Calu3 (cell line): ENCODE measurements around the gene RNF207. TPM values are rescaled to one million over a fixed set of nuclear protein-coding genes. Genes with fewer than 3 reads are reported as not detected.

ENCODE experiments used
- BruUV-seq: library from RNA; stranded (reverse); fragments of 400-500 nt; replicated peaks from 2 replicates; lab custom pipeline; 2021; lab: Mats Ljungman, UMichigan
- CTCF ChIA-PET: fragments of 300-600 bp; sonication (Branson Sonifier 250); formaldehyde crosslinking; loops from one replicate; lab custom pipeline; 2022; ENCODE audit warnings: antibody characterized with exemption; lab: Charles Lee
- DNase-seq: peaks from one replicate; pipeline ENCODE4 v3.0.0; 2022
- H3K27ac Mint-ChIP-seq: one replicate; pipeline ENCODE4 v1.8.0; 2022; ENCODE audit warnings: mixed read lengths; ENCODE audit not compliant: unreplicated experiment
- H3K27me3 Mint-ChIP-seq: one replicate; pipeline ENCODE4 v1.8.0; 2022; ENCODE audit warnings: mixed read lengths; ENCODE audit not compliant: unreplicated experiment
- H3K36me3 Mint-ChIP-seq: one replicate; pipeline ENCODE4 v1.8.0; 2022; ENCODE audit warnings: mild to moderate bottlenecking, moderate library complexity, mixed read lengths; ENCODE audit not compliant: insufficient read depth, unreplicated experiment
- H3K4me1 Mint-ChIP-seq: one replicate; pipeline ENCODE4 v1.8.0; 2022; ENCODE audit warnings: mild to moderate bottlenecking, low read depth, mixed read lengths; ENCODE audit not compliant: unreplicated experiment
- H3K4me3 Mint-ChIP-seq: one replicate; pipeline ENCODE4 v1.8.0; 2022; ENCODE audit warnings: mild to moderate bottlenecking, low read depth, moderate library complexity, mixed read lengths; ENCODE audit not compliant: unreplicated experiment
- H3K9me3 Mint-ChIP-seq: one replicate; pipeline ENCODE4 v1.8.0; 2022; ENCODE audit warnings: low read depth, mixed read lengths; ENCODE audit not compliant: unreplicated experiment
- intact Hi-C: fragments of 100-400 bp; cut with micrococcal nuclease; formaldehyde crosslinking; loops from one replicate; pipeline ENCODE4 v1.10.0; 2022; ENCODE audit not compliant: unreplicated experiment
- total RNA-seq: library from RNA; stranded (reverse); gene quantifications from 2 replicates; pipeline ENCODE4 v1.2.3, GENCODE V29; 2022
- TF ChIP-seq, protein P1 (sequence below): fragments of 200-600 bp; IDR thresholded peaks from one replicate; pipeline ENCODE4 v1.8.0; 2022; ENCODE audit warnings: antibody characterized with exemption; ENCODE audit not compliant: unreplicated experiment

Gene RNF207
- total RNA-seq, 1 experiment from 2014 or later: 160 TPM

- no TSS peak for BruUV-seq
- Mint-ChIP-seq H3K4me1 (no peaks in the 10 kb centered on the region), H3K4me3 (no peak overlapping the region), H3K27ac (no peak overlapping the region), H3K9me3 (no peaks in the 10 kb centered on the region), H3K27me3 (no peaks in the 10 kb centered on the region), H3K36me3 (peaks cover 64% of the 10 kb centered on the region)
- TF ChIP-seq, protein P1, sequence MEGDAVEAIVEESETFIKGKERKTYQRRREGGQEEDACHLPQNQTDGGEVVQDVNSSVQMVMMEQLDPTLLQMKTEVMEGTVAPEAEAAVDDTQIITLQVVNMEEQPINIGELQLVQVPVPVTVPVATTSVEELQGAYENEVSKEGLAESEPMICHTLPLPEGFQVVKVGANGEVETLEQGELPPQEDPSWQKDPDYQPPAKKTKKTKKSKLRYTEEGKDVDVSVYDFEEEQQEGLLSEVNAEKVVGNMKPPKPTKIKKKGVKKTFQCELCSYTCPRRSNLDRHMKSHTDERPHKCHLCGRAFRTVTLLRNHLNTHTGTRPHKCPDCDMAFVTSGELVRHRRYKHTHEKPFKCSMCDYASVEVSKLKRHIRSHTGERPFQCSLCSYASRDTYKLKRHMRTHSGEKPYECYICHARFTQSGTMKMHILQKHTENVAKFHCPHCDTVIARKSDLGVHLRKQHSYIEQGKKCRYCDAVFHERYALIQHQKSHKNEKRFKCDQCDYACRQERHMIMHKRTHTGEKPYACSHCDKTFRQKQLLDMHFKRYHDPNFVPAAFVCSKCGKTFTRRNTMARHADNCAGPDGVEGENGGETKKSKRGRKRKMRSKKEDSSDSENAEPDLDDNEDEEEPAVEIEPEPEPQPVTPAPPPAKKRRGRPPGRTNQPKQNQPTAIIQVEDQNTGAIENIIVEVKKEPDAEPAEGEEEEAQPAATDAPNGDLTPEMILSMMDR: no peak
- intact Hi-C loops: no loop called here
- no peak for DNase-seq
- CTCF ChIA-PET: interaction anchor here (0.7 kb wide), 1 partner anchor 57 kb away, joined by 3 read pairs; no protein-coding TSS in a partner anchor
Observed at GRCh38 chr1:6188466-6188865, 17.5 kb upstream of the RNF207 start.

- Mint-ChIP-seq H3K36me3 (peaks cover 66% of the 10 kb centered on the region), H3K9me3 (no peaks in the 10 kb centered on the region)
- CTCF ChIA-PET: interaction anchor here (0.8 kb wide), 1 partner anchor 13 kb away, joined by 5 read pairs; no protein-coding TSS in a partner anchor
Observed at GRCh38 chr1:6191968-6192367, 14.0 kb upstream of the RNF207 start.

DNA sequence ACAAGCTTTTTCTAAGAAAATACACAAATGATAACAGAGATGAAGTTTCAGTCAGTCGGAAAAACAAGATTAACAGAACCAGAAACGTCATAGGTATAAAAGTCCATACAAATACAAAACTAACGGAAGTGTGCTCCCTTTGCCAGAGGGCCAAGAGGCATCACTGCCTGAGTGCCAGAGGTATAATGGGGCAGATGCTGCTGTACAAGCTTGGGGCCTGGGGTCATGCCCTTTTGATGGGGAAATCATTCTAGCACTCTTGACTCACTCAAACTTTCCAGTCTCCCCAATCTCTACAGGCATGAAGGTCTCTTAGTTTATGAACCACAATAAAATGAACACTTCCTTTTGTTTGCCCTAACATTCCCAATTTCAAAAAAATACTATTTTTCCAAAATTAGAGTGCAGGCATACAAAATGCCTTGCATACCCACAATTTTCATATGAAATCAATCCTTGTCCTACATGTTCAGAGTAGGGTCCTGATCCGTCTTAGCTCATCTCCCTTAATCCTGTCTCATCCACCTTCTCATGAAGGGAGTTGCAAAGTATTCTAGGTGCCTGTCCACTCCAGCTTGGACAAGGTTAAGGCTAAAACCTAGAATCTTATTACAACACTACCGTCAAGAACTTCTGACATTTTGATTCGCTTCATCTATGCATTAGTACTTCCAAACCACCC, 8.0 kb upstream of the RNF207 start:
- intact Hi-C loops: no loop called here
- Mint-ChIP-seq H3K9me3 (no peaks in the 10 kb centered on the region), H3K4me3 (peak overlapping the region; percentile 79), H3K27me3 (no peaks in the 10 kb centered on the region), H3K36me3 (peaks cover 60% of the 10 kb centered on the region), H3K4me1 (peaks cover 19% of the 10 kb centered on the region), H3K27ac (peak overlapping the region; percentile 87)
- BruUV-seq: no TSS peak
- DNase-seq: no peak
- TF ChIP-seq, protein P1: no peak
- CTCF ChIA-PET: no interaction called here

More at GRCh38 chr1:6191968-6192367, 14.0 kb upstream of the RNF207 start:
- H3K27ac Mint-ChIP-seq: no peak overlapping the region
- no peak for DNase-seq
- no peaks in the 10 kb centered on the region for H3K27me3 Mint-ChIP-seq
- no TSS peak for BruUV-seq
- H3K4me3 Mint-ChIP-seq: no peak overlapping the region
- TF ChIP-seq, protein P1: no peak
- intact Hi-C loops: no loop called here
- no peaks in the 10 kb centered on the region for H3K4me1 Mint-ChIP-seq

DNA sequence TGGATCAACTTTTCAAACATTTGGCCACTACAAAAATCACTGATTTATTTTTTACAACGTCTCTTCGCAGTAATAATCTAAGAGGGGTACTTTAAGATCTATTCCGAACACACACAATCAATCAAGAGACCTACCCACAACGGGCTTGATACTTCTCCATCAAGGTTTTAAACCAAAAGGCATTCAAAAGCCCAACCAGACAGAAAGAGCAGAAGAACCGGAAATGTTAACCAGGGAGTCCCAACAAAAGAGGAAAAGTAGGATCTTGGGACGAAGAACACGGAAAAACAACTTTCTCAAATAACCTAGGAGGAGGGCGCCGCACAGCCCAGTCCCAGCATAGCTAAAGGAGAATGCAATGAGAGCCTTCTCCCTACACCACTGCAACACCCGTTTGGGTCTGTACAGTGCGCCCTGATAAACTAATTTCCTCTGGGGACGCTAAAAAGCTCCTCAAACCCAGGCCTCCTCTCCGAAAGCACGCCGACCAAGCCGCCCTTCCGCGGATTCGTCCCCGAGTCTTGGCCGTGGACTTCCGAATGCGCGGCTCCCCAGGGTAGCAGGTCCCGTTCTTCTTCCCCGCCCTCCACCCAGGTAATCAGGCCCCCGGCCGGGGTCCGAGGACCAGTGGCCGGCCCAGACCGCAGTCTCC, 7.1 kb upstream of the RNF207 start:
- Mint-ChIP-seq H3K36me3 (peaks cover 54% of the 10 kb centered on the region), H3K27me3 (no peaks in the 10 kb centered on the region), H3K9me3 (no peaks in the 10 kb centered on the region), H3K4me1 (peaks cover 19% of the 10 kb centered on the region), H3K27ac (peak overlapping the region; percentile 87), H3K4me3 (peak overlapping the region; percentile 79)
- DNase-seq: no peak
- TF ChIP-seq, protein P1: no peak
- intact Hi-C loops: no loop called here
- BruUV-seq: TSS peak; percentile 40
- CTCF ChIA-PET: interaction anchor here (0.7 kb wide), 1 partner anchor 41 kb away, joined by 3 read pairs; no protein-coding TSS in a partner anchor
